ENCODE results near the gene MDH2. TPM values are rescaled to one million over a fixed set of nuclear protein-coding genes. Genes with fewer than 3 reads are reported as not detected.
"Not testable (repeated sequence)": the region's sequence is repeated elsewhere in the genome, so short reads cannot be mapped to it uniquely, and the experiment has no call there.

MDH2 gene
- total and polyA plus RNA-seq, 2 of the 8 experiments (the other 6 are each of a cell fraction or from before 2014, with no cell fraction given): 203 to 254 TPM

GRCh38 chr7:76016191-76016947 is 31.5 kb upstream of the MDH2 start (continued):
- TF ChIP-seq TBP (IDR thresholded peaks at IDR 0.05; ENCODE audit: low read depth, low read length) (no peak), RAD21 (IDR thresholded peaks at IDR 0.05 in 1 of 2, conservative IDR thresholded peaks at IDR 0.05 in 1 of 2; ENCODE audit: low read depth in 2 of 2, low read length in 2 of 2) (no peak), ATF2 (IDR thresholded peaks at IDR 0.05; ENCODE audit: low read length) (no peak), SIN3A (conservative IDR thresholded peaks at IDR 0.05 in 1 of 2, IDR thresholded peaks at IDR 0.05 in 1 of 2; ENCODE audit: low read depth in 1 of 2, low read length in 2 of 2) (no peak)

GRCh38 chr7:76018520-76018919 is 29.4 kb upstream of the MDH2 start:
- H2BK5ac ChIP-seq (ENCODE audit: low read depth, low read length); H3K9me3 ChIP-seq (ENCODE audit: insufficient read depth in 2 of 2, low read depth in 1 of 2, low read length in 1 of 2); H2BK15ac ChIP-seq (ENCODE audit: low read length); H3K4me2 ChIP-seq (ENCODE audit: insufficient read depth in 1 of 2, low read depth in 2 of 2, low read length in 2 of 2); H2AK5ac ChIP-seq (ENCODE audit: low read depth, low read length); H3K79me1 ChIP-seq (ENCODE audit: low read depth, low read length); H4K5ac ChIP-seq (ENCODE audit: insufficient read length, low read depth, low read length); H3K14ac ChIP-seq (ENCODE audit: insufficient read length); FAIRE-seq; DNase-seq (ENCODE audit: low read depth in 1 of 2, low spot score in 2 of 2); H2BK20ac ChIP-seq (ENCODE audit: low read length); H2BK120ac ChIP-seq (replicated peaks; ENCODE audit: low read depth, low read length); H3K23me2 ChIP-seq (ENCODE audit: low read depth, low read length); H3K79me2 ChIP-seq (ENCODE audit: control insufficient read depth in 1 of 2, insufficient read depth in 2 of 2, low read length in 2 of 2); H3K4ac ChIP-seq (replicated peaks; ENCODE audit: insufficient read length, low read depth, low read length); H2AFZ ChIP-seq (ENCODE audit: low read length); H3K4me3 ChIP-seq (ENCODE audit: extremely low read depth in 1 of 4, insufficient read depth in 2 of 4, low read depth in 3 of 4, low read length in 4 of 4); H3K18ac ChIP-seq (ENCODE audit: extremely low read depth, low read length); H4K91ac ChIP-seq (replicated peaks; ENCODE audit: insufficient read length, low read length); H4K8ac ChIP-seq (ENCODE audit: extremely low read depth, insufficient read depth, low read length); H4K20me1 ChIP-seq (replicated peaks in 1 of 2; ENCODE audit: control insufficient read depth in 1 of 2, insufficient read depth in 2 of 2, low read length in 2 of 2); POLR2A ChIA-PET (ENCODE audit: partially characterized antibody); H2BK12ac ChIP-seq (ENCODE audit: low read depth, low read length); H3K36me3 ChIP-seq (ENCODE audit: control insufficient read depth in 2 of 4, insufficient read depth in 4 of 4, low read length in 3 of 4); H3K56ac ChIP-seq (replicated peaks; ENCODE audit: insufficient read length, low read depth, low read length); H3K9ac ChIP-seq (replicated peaks in 1 of 4; ENCODE audit: extremely low read depth in 1 of 4, low read depth in 3 of 4, low read length in 3 of 4); H3K4me1 ChIP-seq (replicated peaks in 1 of 4; ENCODE audit: control insufficient read depth in 3 of 4, insufficient read depth in 4 of 4, low read length in 3 of 4); H3K27ac ChIP-seq (ENCODE audit: low read depth, low read length); H3K27me3 ChIP-seq (replicated peaks in 1 of 4; ENCODE audit: control insufficient read depth in 3 of 4, extremely low read depth in 1 of 4, insufficient read depth in 3 of 4, low read length in 3 of 4); H3K23ac ChIP-seq (ENCODE audit: insufficient read length): not testable (repeated sequence)
- CTCF ChIA-PET (ENCODE audit: partially characterized antibody): interaction anchor here (0.6 to 5.3 kb wide), 6 partner anchors 10 to 153 kb away, joined by 3 to 57 read pairs (median 4); partner anchors contain the start of gene TMEM120A
- 89% methylated on average over 4 of the region's 4 CpGs; no CpG with 5 or more reads in 1 of the 2 experiments for WGBS, 2 experiments (ENCODE audit: extremely low coverage in 1 of 2, insufficient coverage in 1 of 2, insufficient read length in 1 of 2, insufficient replicate concordance in 2 of 2, low coverage in 1 of 2, low lambda C conversion rate in 2 of 2, missing lambda C conversion rate in 1 of 2)
